HL-60 (cell line): ENCODE results near the gene PRPS1L1.

ENCODE experiments used
- DNase-seq, 2 experiments: peaks; one replicate each; pipeline ENCODE4 v3.0.0-alpha.2; 2010 to 2020; ENCODE audit warnings: low read depth in 1 of 2, low spot score in 1 of 2
- H3K27ac ChIP-seq: fragments of 250-450 bp; sonication (Bioruptor Pico); replicated peaks from 2 replicates; pipeline ENCODE4 v1.5.1; 2020; ENCODE audit warnings: mild to moderate bottlenecking, moderate library complexity
- H3K27me3 ChIP-seq: fragments of 250-450 bp; sonication (Bioruptor Pico); 2 replicates; pipeline ENCODE4 v1.5.1; 2021; ENCODE audit warnings: mild to moderate bottlenecking, moderate library complexity; ENCODE audit not compliant: insufficient read depth, poor library complexity, severe bottlenecking
- H3K4me3 ChIP-seq: replicated peaks from 2 replicates; pipeline ENCODE4 v1.5.1; 2011; ENCODE audit warnings: mild to moderate bottlenecking, control low read depth, low read length; ENCODE audit not compliant: insufficient read depth
- GABPA ChIP-seq: IDR thresholded peaks from 2 replicates; pipeline ENCODE4 v1.6.1; 2012; ENCODE audit warnings: low read depth
- POLR2AphosphoS5 ChIP-seq: IDR thresholded peaks from 2 replicates; pipeline ENCODE4 v1.6.1; 2012; ENCODE audit warnings: low read depth
- SPI1 ChIP-seq: IDR thresholded peaks from 2 replicates; pipeline ENCODE4 v1.6.1; 2012; ENCODE audit warnings: low read depth, mild to moderate bottlenecking, borderline replicate concordance
- TF ChIP-seq, protein P1 (sequence below): IDR thresholded peaks from 2 replicates; pipeline ENCODE4 v1.6.1; 2012; ENCODE audit warnings: low read depth; ENCODE audit not compliant: insufficient replicate concordance
- TF ChIP-seq, protein P2 (sequence below): IDR thresholded peaks from one replicate; pipeline ENCODE4 v1.5.1; 2011; ENCODE audit warnings: low read length, control low read depth, inconsistent platforms; ENCODE audit not compliant: insufficient read depth

Gene PRPS1L1

DNA sequence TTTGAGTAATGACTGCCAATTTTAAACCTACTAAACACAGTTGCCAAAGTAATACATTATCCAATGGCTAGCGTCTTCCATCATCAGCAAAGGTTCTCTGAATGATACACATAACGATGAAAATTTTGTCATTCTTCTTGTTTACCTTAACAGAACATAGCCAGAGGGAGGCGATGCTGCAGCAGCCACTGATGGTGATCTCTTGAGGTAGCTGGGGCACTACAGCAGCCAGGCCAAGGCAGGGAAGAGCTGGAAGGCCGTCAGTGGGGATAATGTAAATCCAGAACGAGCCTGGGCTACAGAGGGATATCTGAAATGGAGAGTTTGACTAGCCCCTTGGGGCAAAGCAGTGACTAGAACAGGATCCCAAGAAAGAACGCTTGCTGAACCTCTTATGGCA, 38.8 kb downstream of the PRPS1L1 start:
- TF ChIP-seq GABPA (no peak), SPI1 (no peak), POLR2AphosphoS5 (no peak)
- TF ChIP-seq, protein P1, sequence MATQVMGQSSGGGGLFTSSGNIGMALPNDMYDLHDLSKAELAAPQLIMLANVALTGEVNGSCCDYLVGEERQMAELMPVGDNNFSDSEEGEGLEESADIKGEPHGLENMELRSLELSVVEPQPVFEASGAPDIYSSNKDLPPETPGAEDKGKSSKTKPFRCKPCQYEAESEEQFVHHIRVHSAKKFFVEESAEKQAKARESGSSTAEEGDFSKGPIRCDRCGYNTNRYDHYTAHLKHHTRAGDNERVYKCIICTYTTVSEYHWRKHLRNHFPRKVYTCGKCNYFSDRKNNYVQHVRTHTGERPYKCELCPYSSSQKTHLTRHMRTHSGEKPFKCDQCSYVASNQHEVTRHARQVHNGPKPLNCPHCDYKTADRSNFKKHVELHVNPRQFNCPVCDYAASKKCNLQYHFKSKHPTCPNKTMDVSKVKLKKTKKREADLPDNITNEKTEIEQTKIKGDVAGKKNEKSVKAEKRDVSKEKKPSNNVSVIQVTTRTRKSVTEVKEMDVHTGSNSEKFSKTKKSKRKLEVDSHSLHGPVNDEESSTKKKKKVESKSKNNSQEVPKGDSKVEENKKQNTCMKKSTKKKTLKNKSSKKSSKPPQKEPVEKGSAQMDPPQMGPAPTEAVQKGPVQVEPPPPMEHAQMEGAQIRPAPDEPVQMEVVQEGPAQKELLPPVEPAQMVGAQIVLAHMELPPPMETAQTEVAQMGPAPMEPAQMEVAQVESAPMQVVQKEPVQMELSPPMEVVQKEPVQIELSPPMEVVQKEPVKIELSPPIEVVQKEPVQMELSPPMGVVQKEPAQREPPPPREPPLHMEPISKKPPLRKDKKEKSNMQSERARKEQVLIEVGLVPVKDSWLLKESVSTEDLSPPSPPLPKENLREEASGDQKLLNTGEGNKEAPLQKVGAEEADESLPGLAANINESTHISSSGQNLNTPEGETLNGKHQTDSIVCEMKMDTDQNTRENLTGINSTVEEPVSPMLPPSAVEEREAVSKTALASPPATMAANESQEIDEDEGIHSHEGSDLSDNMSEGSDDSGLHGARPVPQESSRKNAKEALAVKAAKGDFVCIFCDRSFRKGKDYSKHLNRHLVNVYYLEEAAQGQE = no peak
- TF ChIP-seq, protein P2, sequence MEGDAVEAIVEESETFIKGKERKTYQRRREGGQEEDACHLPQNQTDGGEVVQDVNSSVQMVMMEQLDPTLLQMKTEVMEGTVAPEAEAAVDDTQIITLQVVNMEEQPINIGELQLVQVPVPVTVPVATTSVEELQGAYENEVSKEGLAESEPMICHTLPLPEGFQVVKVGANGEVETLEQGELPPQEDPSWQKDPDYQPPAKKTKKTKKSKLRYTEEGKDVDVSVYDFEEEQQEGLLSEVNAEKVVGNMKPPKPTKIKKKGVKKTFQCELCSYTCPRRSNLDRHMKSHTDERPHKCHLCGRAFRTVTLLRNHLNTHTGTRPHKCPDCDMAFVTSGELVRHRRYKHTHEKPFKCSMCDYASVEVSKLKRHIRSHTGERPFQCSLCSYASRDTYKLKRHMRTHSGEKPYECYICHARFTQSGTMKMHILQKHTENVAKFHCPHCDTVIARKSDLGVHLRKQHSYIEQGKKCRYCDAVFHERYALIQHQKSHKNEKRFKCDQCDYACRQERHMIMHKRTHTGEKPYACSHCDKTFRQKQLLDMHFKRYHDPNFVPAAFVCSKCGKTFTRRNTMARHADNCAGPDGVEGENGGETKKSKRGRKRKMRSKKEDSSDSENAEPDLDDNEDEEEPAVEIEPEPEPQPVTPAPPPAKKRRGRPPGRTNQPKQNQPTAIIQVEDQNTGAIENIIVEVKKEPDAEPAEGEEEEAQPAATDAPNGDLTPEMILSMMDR = no peak
- Histone ChIP-seq H3K27me3 (no peaks in the 10 kb centered on the region), H3K4me3 (no peak overlapping the region), H3K27ac (no peak overlapping the region)
- DNase-seq = no peak

- H3K27me3 ChIP-seq = no peaks in the 10 kb centered on the region
- TF ChIP-seq, protein P2 = no peak
- H3K4me3 ChIP-seq = no peak overlapping the region
- DNase-seq = no peak
- no peak overlapping the region for H3K27ac ChIP-seq
Measured at GRCh38 chr7:17988141-17988540, 39.5 kb downstream of the PRPS1L1 start.

- DNase-seq = no peak
- TF ChIP-seq, protein P1 = no peak
- TF ChIP-seq POLR2AphosphoS5 (no peak), SPI1 (no peak), GABPA (no peak)
- TF ChIP-seq, protein P2 = no peak
- no peaks in the 10 kb centered on the region for H3K27me3 ChIP-seq
- H3K27ac ChIP-seq = no peak overlapping the region
- no peak overlapping the region for H3K4me3 ChIP-seq
Measured at GRCh38 chr7:17986851-17987250, 40.8 kb downstream of the PRPS1L1 start.

DNA sequence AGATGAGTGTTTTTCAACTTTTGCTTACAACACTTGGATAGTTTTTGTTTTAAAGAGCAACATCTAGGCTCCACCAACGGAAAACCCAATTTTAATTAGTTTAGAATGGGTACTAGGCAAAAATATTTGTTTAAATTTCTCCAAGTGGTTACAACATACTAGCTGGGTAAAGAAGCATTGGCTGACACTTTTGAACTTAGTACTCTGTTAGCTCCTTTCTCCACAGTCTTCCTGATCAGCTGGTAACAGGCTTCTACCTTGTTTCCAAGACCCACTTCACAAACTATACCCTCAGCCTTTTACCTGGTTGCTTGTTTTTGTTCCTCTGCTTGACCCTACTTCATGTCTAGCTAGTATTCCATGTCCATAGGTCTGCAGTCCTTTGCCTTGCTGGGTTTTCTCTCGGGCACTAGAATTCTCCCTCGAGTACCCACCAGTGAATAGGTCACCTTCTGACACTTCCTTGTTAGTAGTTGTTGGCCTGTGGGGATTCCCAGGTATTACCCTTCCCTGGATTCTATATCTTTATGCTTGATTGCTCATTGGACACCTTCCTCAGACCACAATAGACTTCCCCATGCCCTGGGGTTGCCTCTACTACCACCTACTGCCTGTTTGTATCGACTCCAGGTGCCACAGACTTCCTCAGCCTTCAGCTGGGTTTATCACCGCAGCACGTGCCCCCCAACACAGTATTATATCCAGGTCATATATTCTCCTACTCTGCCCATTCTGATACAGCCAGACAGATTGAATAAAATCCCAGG, 42.0 kb downstream of the PRPS1L1 start:
- no peak overlapping the region for H3K27ac ChIP-seq
- H3K4me3 ChIP-seq = no peak overlapping the region
- H3K27me3 ChIP-seq = no peaks in the 10 kb centered on the region
- DNase-seq = no peak
- TF ChIP-seq POLR2AphosphoS5 (no peak), GABPA (no peak)
- TF ChIP-seq, protein P1 = no peak
